ENCODE data around the gene CIBAR2. TPM values are rescaled to one million over a fixed set of nuclear protein-coding genes. Genes with fewer than 3 reads are reported as not detected.

The CIBAR2 gene
- total and polyA plus RNA-seq, 9 of the 15 experiments (the other 6 are each of a cell fraction or from before 2014, with no cell fraction given): not detected

- FAIRE-seq: no peak
- Histone ChIP-seq H3K4me3 (no peak overlapping the region), H4K20me1 (replicated peaks; ENCODE audit: control insufficient read depth, insufficient read depth, low read length) (peaks cover 13% of the 10 kb centered on the region; the same call in 1 of the 2 replicates), H3K27me3 (ENCODE audit: control insufficient read depth in 2 of 2, insufficient read depth in 2 of 2, low read length in 2 of 2) (peaks cover 8 to 40% of the 10 kb centered on the region in 2 experiments; a peak in 4 of 5 replicates), H3K4me1 (replicated peaks in 1 of 2; ENCODE audit: control insufficient read depth in 2 of 2, insufficient read depth in 2 of 2, low read length in 2 of 2) (peaks cover 15 to 40% of the 10 kb centered on the region in 2 experiments), H3K4me2 (ENCODE audit: insufficient read depth, low read length) (no peak overlapping the region; the same call in 1 of the 2 replicates), H3K9ac (ENCODE audit: insufficient read depth in 1 of 2, low read depth in 2 of 2, low read length in 2 of 2) (peak overlapping the region in 1 of 2 experiments; percentile 79; a peak in 2 of 4 replicates), H3K9me1 (ENCODE audit: control insufficient read depth, insufficient read depth, low read length) (no peaks in the 10 kb centered on the region), H3K79me2 (ENCODE audit: control insufficient read depth, insufficient read depth, low read length) (no peaks in the 10 kb centered on the region), H3K36me3 (ENCODE audit: control insufficient read depth, insufficient read depth, low read length) (no peaks in the 10 kb centered on the region), H2AFZ (ENCODE audit: low read depth, low read length) (no peak overlapping the region), H3K27ac (ENCODE audit: extremely low read depth, low read depth, low read length) (no peak overlapping the region), H3K9me3 (replicated peaks; ENCODE audit: control insufficient read depth, insufficient read depth, low read depth, low read length) (no peaks in the 10 kb centered on the region)
- ATAC-seq: peak; percentile 9; the same call in 1 of the 3 replicates
- ChIA-PET POLR2A (interaction anchor here (0.7 kb wide), 1 partner anchor 327 kb away, joined by 3 read pairs; no protein-coding TSS in a partner anchor), CTCF (ENCODE audit: low intra/inter-chr PET ratio) (no interaction called here)
- DNase-seq (ENCODE audit: extremely low read depth in 1 of 4, low spot score in 3 of 4): no peak
- intact Hi-C loops (cut with micrococcal nuclease): no loop called here
- in situ Hi-C loops (cut with MboI): no loop called here
- WGBS (ENCODE audit: insufficient coverage, low coverage, missing lambda C conversion rate): 50% methylated on average over 17 of the region's 17 CpGs
- no TSS peak for BruUV-seq (replicated peaks)
- TF ChIP-seq ZBTB8A (IDR thresholded peaks at IDR 0.05; ENCODE audit: partially characterized antibody): no peak
- 0 out of 2 replicates have a peak, but pooled peaks have one; percentile 60 for TF ChIP-seq NR2C2 (CRISPR knock-in tag; IDR thresholded peaks at IDR 0.05)
- TF ChIP-seq NR2C2 (tag; IDR thresholded peaks at IDR 0.05): no peak; the same call in 1 of the 2 replicates
- TF ChIP-seq, protein P1, sequence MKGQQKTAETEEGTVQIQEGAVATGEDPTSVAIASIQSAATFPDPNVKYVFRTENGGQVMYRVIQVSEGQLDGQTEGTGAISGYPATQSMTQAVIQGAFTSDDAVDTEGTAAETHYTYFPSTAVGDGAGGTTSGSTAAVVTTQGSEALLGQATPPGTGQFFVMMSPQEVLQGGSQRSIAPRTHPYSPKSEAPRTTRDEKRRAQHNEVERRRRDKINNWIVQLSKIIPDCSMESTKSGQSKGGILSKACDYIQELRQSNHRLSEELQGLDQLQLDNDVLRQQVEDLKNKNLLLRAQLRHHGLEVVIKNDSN (CRISPR knock-in tag; IDR thresholded peaks at IDR 0.05): peak; percentile 60
- peak; percentile 25; the same call in 1 of the 2 replicates for TF ChIP-seq ZNF830 (CRISPR knock-in tag; IDR thresholded peaks at IDR 0.05)
- TF ChIP-seq, protein P2, sequence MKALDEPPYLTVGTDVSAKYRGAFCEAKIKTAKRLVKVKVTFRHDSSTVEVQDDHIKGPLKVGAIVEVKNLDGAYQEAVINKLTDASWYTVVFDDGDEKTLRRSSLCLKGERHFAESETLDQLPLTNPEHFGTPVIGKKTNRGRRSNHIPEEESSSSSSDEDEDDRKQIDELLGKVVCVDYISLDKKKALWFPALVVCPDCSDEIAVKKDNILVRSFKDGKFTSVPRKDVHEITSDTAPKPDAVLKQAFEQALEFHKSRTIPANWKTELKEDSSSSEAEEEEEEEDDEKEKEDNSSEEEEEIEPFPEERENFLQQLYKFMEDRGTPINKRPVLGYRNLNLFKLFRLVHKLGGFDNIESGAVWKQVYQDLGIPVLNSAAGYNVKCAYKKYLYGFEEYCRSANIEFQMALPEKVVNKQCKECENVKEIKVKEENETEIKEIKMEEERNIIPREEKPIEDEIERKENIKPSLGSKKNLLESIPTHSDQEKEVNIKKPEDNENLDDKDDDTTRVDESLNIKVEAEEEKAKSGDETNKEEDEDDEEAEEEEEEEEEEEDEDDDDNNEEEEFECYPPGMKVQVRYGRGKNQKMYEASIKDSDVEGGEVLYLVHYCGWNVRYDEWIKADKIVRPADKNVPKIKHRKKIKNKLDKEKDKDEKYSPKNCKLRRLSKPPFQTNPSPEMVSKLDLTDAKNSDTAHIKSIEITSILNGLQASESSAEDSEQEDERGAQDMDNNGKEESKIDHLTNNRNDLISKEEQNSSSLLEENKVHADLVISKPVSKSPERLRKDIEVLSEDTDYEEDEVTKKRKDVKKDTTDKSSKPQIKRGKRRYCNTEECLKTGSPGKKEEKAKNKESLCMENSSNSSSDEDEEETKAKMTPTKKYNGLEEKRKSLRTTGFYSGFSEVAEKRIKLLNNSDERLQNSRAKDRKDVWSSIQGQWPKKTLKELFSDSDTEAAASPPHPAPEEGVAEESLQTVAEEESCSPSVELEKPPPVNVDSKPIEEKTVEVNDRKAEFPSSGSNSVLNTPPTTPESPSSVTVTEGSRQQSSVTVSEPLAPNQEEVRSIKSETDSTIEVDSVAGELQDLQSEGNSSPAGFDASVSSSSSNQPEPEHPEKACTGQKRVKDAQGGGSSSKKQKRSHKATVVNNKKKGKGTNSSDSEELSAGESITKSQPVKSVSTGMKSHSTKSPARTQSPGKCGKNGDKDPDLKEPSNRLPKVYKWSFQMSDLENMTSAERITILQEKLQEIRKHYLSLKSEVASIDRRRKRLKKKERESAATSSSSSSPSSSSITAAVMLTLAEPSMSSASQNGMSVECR (CRISPR knock-in tag; IDR thresholded peaks at IDR 0.05): 0 out of 2 replicates have a peak, but pooled peaks have one; percentile 33
- no peak for TF ChIP-seq RFX5 (IDR thresholded peaks at IDR 0.05; ENCODE audit: low read depth, low read length)
- TF ChIP-seq NFYB (IDR thresholded peaks at IDR 0.05; ENCODE audit: extremely low read depth, insufficient read length): peak; percentile 44
- TF ChIP-seq CREM (IDR thresholded peaks at IDR 0.05; ENCODE audit: low read depth): no peak
- no peak for TF ChIP-seq ZBTB33 (CRISPR knock-in tag; IDR thresholded peaks at IDR 0.05)
- TF ChIP-seq NR1H2 (CRISPR knock-in tag; IDR thresholded peaks at IDR 0.05): 0 out of 2 replicates have a peak, but pooled peaks have one; percentile 37
- 0 out of 2 replicates have a peak, but pooled peaks have one; percentile 44 for TF ChIP-seq ESRRA (IDR thresholded peaks at IDR 0.05; ENCODE audit: borderline replicate concordance, low read depth)
- TF ChIP-seq SAFB2 (IDR thresholded peaks at IDR 0.05; ENCODE audit: borderline replicate concordance, low read depth, low read length, severe bottlenecking): no peak
- peak; percentile 20 for TF ChIP-seq CHD1 (IDR thresholded peaks at IDR 0.05; ENCODE audit: low read length)
- TF ChIP-seq EGR1 (conservative IDR thresholded peaks at IDR 0.05): peak; percentile 63
Observed at GRCh38 chr16:85136702-85137322, 24.5 kb upstream of the CIBAR2 start.

All from K562 (cell line).